CD1c-positive myeloid dendritic cell (primary cell): Measurements from ENCODE around the gene COL11A1.
A peak's percentile ranks its signal among the peaks of the same experiment; 100 is the strongest.
"Not testable (repeated sequence)": the region's sequence is repeated elsewhere in the genome, so short reads cannot be mapped to it uniquely, and the experiment has no call there.

Source experiments
- DNase-seq: peaks from one replicate; pipeline ENCODE4 v3.0.0-alpha.2; 2016; ENCODE audit errors: extremely low spot score

The COL11A1 gene

DNA sequence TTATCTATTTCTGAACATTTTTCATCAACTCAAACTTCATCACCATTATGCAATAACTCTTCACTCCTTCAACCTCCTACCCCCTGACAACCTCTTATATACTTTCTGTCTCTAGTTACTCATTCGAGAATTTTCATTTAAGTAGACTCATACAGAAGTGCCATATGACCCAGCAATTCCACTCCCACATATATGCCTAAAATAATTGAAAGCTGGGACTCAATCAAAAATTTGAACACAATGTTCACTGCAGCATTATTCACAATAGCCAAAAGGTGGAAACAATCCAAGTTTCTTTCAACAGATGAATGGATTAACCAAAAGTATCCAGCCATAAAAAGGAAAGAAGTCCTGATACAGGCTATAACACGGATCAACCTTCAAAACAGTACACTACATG lies 24.1 kb downstream of the COL11A1 start:
- DNase-seq = no peak

- no peak for DNase-seq
Observed at GRCh38 chr1:103075316-103076000, 32.9 kb downstream of the COL11A1 start.

DNA sequence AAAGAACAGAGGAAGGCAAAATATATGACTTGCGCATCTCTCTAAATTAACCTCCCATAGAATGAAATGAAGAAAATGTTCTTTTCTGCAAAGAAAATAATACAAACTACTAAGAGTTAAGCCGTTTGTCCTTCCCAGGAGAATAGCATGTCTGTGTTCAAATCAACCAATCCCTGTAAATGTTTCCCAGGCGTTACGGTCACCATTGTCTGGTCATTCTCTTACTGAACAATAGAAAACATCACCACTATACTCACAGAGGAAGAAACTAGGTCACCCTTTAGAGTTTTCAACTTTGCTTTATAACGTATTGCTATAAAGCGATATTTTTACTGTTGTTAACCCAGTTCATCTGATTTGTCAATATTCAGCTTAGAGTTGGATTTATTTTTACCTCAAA lies 34.1 kb downstream of the COL11A1 start:
- DNase-seq = no peak

- no peak for DNase-seq
Observed at GRCh38 chr1:103069201-103069600, 39.1 kb downstream of the COL11A1 start.

- DNase-seq = no peak
Observed at GRCh38 chr1:103063921-103064320, 44.4 kb downstream of the COL11A1 start.

GRCh38 chr1:103058391-103058790 lies 49.9 kb downstream of the COL11A1 start:
- DNase-seq = no peak

DNA sequence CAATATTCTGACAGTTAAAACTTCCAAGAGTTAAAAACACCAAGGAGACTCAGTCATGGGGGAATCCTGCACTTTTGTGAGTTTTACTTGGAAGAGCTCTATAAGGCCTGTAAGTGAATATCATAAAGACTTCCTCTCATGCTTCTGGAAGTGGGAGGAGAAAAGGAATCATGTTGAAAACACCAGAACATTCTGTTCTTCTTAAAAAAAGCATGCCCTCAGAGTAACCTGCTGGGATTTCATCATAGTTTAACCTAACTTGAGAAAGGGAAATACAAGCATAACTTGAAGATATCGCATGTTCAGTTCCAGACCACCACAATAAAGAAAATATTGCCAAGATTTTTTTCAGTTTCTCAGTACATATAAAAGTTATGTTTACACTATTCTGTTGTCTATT lies 51.9 kb downstream of the COL11A1 start:
- DNase-seq = no peak

DNA sequence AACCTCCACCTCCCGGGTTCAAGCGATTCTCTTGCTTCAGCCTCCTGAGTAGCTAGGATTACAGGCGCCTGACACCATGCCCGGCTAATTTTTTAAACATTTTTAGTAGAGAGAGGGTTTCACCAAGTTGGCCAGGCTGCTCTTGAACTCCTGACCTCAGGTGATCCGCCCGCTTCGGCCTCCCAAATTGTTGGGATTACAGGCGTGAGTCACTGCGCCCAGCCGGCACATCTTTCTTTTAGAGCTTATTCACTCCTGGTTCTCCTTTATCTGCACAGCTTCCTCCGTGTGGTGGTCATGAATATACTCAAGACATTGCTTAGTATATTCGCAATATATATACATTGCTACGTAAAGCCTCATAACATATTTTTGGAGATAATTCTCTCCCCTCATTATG lies 80.2 kb downstream of the COL11A1 start:
- not testable (repeated sequence) for DNase-seq

DNA sequence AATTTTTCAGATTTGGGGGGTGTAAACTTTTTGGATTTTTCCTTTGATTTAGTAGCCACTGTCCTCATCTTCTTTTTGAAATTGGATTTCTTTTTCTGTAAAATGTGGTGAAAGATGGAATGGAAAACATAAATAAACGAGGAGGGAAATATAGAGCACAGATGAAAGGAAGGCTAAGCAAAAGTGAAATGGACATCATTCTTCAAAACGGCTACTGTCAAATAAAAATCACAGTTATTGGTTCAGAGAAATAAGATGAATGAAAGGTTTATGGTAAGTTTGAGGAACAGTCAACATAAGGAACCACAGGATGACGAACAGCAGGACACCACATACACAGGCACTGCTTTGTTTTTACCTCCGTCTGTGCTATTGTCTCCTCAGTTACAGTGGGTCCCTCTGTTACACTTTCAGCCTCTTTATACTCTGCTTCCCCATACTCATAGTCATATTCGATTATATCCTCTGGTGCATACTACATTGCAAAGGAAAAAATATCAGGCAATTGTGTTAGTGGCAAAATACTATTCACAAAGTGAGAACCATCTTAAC lies 82.4 kb downstream of the COL11A1 start:
- DNase-seq = no peak

GRCh38 chr1:103024051-103024450 lies 84.3 kb downstream of the COL11A1 start:
- no peak for DNase-seq

DNA sequence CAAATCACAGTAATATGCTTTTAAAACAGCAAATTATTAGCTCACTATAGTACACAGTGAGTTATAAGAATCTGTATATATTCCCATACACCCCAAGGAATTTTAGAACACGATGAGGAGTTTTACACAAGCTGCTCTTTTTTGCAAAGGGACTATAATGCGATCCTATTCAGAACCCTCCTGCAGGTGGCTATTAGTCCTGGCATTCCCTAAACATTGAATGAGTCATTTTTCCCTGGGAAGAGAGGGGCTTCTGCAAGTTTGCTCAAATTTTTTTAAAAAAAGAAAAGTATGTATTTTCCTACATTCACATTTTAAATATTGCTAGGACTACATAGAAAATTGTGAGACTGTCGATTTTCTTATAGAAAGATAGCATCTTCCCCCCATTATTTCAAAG lies 106.3 kb downstream of the COL11A1 start:
- DNase-seq = no peak

DNA sequence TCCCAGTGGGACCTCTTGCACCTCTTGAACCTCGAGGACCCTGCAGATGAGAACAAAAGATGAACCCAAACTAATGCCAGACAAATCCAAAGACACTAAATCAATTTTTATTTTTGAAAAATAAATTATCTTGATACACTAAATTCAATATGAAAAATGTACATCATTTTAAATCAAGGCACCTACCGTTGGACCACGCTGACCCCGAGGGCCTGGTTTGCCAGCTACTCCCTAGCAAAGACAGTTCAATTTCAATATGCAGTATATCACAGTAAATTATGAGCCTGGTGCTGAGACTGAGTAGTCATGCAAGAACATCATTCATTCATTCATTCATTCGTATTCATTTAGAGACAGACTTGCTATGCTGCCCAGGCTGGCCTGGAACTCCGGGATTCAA lies 129.4 kb downstream of the COL11A1 start:
- no peak for DNase-seq

GRCh38 chr1:102977292-102977691 lies 131.0 kb downstream of the COL11A1 start:
- no peak for DNase-seq

GRCh38 chr1:102970496-102971078 lies 137.7 kb downstream of the COL11A1 start:
- peak; percentile 59 for DNase-seq

- no peak for DNase-seq
Observed at GRCh38 chr1:102967786-102968185, 140.5 kb downstream of the COL11A1 start.

GRCh38 chr1:102961549-102961948 lies 146.8 kb downstream of the COL11A1 start:
- no peak for DNase-seq

- DNase-seq = no peak
Observed at GRCh38 chr1:102954576-102954975, 153.7 kb downstream of the COL11A1 start.

DNA sequence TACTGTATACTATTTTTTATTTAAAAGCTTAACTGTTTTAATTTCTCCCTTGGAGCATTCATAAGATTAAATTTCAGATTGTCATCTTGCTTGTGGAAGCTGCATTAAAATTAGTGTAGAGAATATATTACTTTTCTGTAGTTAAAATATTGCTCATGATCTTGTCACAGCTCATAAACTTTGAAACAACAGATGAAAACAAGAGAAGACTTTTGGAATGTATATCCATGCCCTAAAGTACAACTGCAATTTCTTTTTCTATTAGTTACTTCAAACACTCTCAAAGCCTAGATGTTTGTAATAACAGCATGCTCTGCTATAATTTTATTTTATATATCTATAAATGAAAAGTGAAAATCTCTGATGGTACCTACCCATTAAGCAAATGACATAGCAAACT lies 155.9 kb downstream of the COL11A1 start:
- DNase-seq = no peak

GRCh38 chr1:102942324-102942723 lies 166.0 kb downstream of the COL11A1 start:
- DNase-seq = no peak

- no peak for DNase-seq
Observed at GRCh38 chr1:102941366-102941947, 166.9 kb downstream of the COL11A1 start.

GRCh38 chr1:102937401-102937800 lies 170.9 kb downstream of the COL11A1 start:
- no peak for DNase-seq

DNA sequence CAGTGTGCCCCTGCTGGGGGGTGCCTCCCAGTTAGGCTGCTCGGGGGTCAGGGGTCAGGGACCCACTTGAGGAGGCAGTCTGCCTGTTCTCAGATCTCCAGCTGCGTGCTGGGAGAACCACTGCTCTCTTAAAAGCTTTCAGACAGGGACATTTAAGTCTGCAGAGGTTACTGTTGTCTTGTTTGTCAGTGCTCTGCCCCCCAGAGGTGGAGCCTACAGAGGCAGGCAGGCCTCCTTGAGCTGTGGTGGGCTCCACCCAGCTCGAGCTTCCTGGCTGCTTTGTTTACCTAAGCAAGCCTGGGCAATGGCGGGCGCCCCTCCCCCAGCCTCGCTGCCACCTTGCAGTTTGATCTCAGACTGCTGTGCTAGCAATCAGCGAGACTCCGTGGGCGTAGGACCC lies 175.0 kb downstream of the COL11A1 start:
- not testable (repeated sequence) for DNase-seq

DNA sequence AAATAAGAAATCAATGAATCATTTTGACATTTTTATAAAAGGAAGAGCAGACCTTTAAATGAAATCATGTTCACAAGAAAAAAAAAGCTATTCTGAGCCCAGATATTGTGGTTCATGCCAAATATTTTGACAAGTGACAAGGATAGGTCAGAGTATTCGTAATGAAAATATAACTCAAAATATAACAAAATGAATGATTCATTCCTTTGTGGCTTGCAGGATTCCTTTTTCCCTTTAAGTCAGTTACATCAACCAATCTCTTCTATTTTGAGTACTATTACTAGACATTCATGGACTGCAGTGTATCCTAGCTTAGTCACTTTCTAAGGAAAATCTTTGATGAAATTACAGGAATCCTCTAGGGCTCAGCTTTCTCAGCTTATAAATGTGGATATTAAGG lies 188.7 kb downstream of the COL11A1 start:
- no peak for DNase-seq
